Thoracic aorta (tissue), 2 donors: ENCODE measurements around the gene CTDSPL. TPM values are rescaled to one million over a fixed set of nuclear protein-coding genes. Genes with fewer than 3 reads are reported as not detected.

Source experiments
- ATAC-seq: fragments of 150-250 bp; one replicate; pipeline ENCODE4 v1.8.0; 2017; ENCODE audit warnings: low read depth; ENCODE audit not compliant: insufficient number of reproducible peaks, low FRiP score
- DNase-seq: peaks from one replicate; pipeline ENCODE4 v3.0.0-alpha.2; 2020; ENCODE audit warnings: low spot score
- H3K27ac ChIP-seq, 2 donors: fragments of 200-600 bp; sonication (generic); 1 replicate in 1 of 2; 2 replicates in 1 of 2; pipeline ENCODE4 v1.5.1; 2016; ENCODE audit warnings: mild to moderate bottlenecking in 2 of 2, moderate library complexity in 2 of 2
- H3K27me3 ChIP-seq: fragments of 200-600 bp; sonication (generic); replicated peaks from 2 replicates; pipeline ENCODE4 v1.6.0; 2016; ENCODE audit warnings: mild to moderate bottlenecking; ENCODE audit not compliant: insufficient read depth
- H3K36me3 ChIP-seq: fragments of 200-600 bp; sonication (generic); one replicate; pipeline ENCODE4 v1.5.1; 2016
- H3K4me1 ChIP-seq, 2 donors: fragments of 200-600 bp; sonication (generic); 1 replicate in 1 of 2; 2 replicates in 1 of 2; pipeline versions ENCODE4 v1.5.1 to v1.6.0; 2016; ENCODE audit warnings: low read depth in 2 of 2, mild to moderate bottlenecking in 1 of 2; ENCODE audit not compliant: control insufficient read depth in 1 of 2
- H3K4me3 ChIP-seq: fragments of 200-600 bp; sonication (generic); 2 replicates; pipeline ENCODE4 v1.5.1; 2016; ENCODE audit warnings: mild to moderate bottlenecking
- H3K9me3 ChIP-seq: fragments of 200-600 bp; sonication (generic); 2 replicates; pipeline ENCODE4 v1.5.1; 2016
- CTCF ChIP-seq: fragments of 200-600 bp; sonication (generic); IDR thresholded peaks from one replicate; pipeline ENCODE4 v1.5.1; 2019; ENCODE audit warnings: antibody characterized with exemption
- total RNA-seq, 2 donors: library from RNA; depleted of rRNA; stranded (reverse); fragments of >200 nt; gene quantifications; one replicate each; pipeline versions ENCODE4 v1.1.0 to v1.2.3, GENCODE V29; 2016

Gene CTDSPL
- total RNA-seq, 2 donors from 2014 or later = 55.0 to 59.6 TPM

DNA sequence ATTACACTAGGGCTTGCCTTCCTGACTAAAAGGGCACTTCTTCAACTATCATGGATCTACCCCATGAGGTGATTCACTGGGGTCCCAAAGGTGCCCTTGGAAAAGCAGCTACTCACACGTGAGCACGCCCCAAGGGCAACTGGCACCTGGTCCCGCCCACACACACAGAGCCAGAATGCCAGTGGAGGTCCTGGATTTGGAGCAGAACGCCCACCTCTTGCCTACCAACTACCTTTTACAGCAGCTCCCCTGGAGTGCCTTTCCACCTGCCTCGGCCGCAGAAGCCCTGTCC is 1.8 kb upstream of the CTDSPL start:
- Histone ChIP-seq H3K27me3 (no peaks in the 10 kb centered on the region), H3K4me3 (no peak overlapping the region)

DNA sequence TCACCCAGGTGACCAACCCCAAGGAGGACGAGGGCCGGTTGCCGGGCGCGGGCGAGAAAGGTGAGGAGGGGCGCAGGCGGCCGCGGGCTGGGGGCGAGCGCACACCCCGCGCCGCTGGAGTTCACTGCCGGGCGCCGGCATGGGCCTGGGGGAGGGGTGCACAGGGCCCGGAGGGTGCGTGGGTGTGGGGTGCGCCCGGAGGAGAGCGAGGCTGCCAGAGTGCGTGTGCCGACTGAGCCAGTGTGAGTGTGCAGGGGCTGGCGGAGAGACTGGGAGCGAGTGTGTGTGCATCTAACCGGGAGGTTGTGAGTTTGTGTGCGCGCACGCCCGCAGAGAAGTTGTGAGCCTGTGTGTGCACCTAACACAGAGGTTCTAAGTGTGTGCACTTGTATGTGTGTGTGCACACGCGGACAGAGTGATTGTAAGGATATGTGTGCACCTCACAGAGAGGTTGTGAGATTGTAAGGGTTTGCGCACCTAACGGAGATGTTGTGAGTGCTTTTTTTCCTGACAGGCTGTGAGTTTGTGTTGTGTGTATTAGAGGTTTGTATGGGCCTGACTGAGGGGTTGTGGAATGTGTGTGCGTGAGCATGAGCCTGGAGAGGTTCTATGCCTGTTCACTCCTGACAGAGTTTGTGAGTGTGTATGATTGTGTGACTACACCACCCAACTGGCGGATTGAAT is 681 bp downstream of the CTDSPL start:
- Histone ChIP-seq H3K27ac (peak overlapping the region; percentile 82 to 86), H3K4me3 (peak overlapping the region; percentile 90), H3K27me3 (no peaks in the 10 kb centered on the region), H3K4me1 (peaks cover 18 to 46% of the 10 kb centered on the region in 2 donors), H3K36me3 (no peaks in the 10 kb centered on the region), H3K9me3 (no peaks in the 10 kb centered on the region)
- ATAC-seq (no peak), DNase-seq (no peak)
- no peak for TF ChIP-seq CTCF

More for the DNA sequence above, 1.8 kb upstream of the CTDSPL start:
- TF ChIP-seq CTCF = no peak
- H3K4me1 ChIP-seq = peaks cover 16 to 61% of the 10 kb centered on the region in 2 donors
- H3K9me3 ChIP-seq = no peaks in the 10 kb centered on the region
- no peaks in the 10 kb centered on the region for H3K36me3 ChIP-seq
- ATAC-seq = no peak
- peak overlapping the region; percentile 79 to 90 for H3K27ac ChIP-seq
- DNase-seq = no peak

- Histone ChIP-seq H3K36me3 (no peaks in the 10 kb centered on the region), H3K9me3 (no peaks in the 10 kb centered on the region), H3K27me3 (no peaks in the 10 kb centered on the region), H3K4me3 (peak overlapping the region; percentile 90), H3K27ac (peak overlapping the region; percentile 82 to 86), H3K4me1 (peaks cover 18 to 46% of the 10 kb centered on the region in 2 donors)
- no peak for TF ChIP-seq CTCF
- no peak for DNase-seq
- ATAC-seq = no peak
These were observed 1.5 kb downstream of the CTDSPL start for GRCh38 chr3:37862903-37863815.

- Histone ChIP-seq H3K27ac (peak overlapping the region; percentile 82 to 86), H3K36me3 (no peaks in the 10 kb centered on the region), H3K4me1 (peaks cover 18 to 36% of the 10 kb centered on the region in 2 donors), H3K4me3 (peak overlapping the region; percentile 90), H3K27me3 (no peaks in the 10 kb centered on the region), H3K9me3 (no peaks in the 10 kb centered on the region)
- no peak for ATAC-seq
- DNase-seq = no peak
- TF ChIP-seq CTCF = no peak
These were observed 2.5 kb downstream of the CTDSPL start for GRCh38 chr3:37863949-37864822.

DNA sequence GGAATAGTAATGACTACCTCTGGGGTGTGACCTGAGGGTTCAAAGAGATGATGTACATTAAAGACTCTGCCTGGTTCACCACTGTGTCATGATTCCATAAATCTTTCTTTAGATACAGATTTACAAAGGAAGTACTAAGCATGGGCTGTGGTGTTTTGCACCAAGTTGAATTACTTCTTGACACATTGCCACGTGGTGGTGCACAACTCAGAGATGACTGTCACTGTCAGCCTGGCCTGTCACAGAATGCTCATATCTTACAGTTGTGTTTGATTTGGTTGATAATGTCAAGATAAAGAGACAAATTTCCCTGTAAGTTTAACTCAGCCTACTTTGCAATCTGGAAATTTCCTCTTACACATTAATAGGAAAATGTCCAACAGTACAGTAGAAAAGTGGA is 3.2 kb downstream of the CTDSPL start:
- Histone ChIP-seq H3K9me3 (no peaks in the 10 kb centered on the region), H3K4me3 (no peak overlapping the region), H3K4me1 (peaks cover 15 to 28% of the 10 kb centered on the region in 2 donors), H3K27ac (no peak overlapping the region), H3K27me3 (no peaks in the 10 kb centered on the region), H3K36me3 (no peaks in the 10 kb centered on the region)
- TF ChIP-seq CTCF = no peak
- no peak for DNase-seq
- ATAC-seq = no peak
